ENCODE measurements around the gene CD2.

The CD2 gene

GRCh38 chr1:116710420-116711262, 43.6 kb upstream of the CD2 start:
- TF ChIP-seq CTCF (IDR thresholded peaks at IDR 0.05; ENCODE audit: low read depth, low read length) = no peak
- Histone ChIP-seq H3K27me3 (ENCODE audit: insufficient read depth, low read depth, severe bottlenecking) (no peaks in the 10 kb centered on the region), H3K9me3 (ENCODE audit: severe bottlenecking) (no peaks in the 10 kb centered on the region), H3K27ac (no peak overlapping the region), H3K4me3 (ENCODE audit: low read depth, low read length) (no peak overlapping the region), H3K36me3 (no peaks in the 10 kb centered on the region)
- DNase-seq = no peak

- no peak for TF ChIP-seq CTCF (IDR thresholded peaks at IDR 0.05; ENCODE audit: low read depth, low read length)
- DNase-seq = no peak
- H3K27ac ChIP-seq = no peak overlapping the region
Measured at GRCh38 chr1:116711263-116711840, 42.9 kb upstream of the CD2 start.

GRCh38 chr1:116712510-116712909, 41.7 kb upstream of the CD2 start:
- no peak overlapping the region for H3K27ac ChIP-seq
- H3K9me3 ChIP-seq (ENCODE audit: severe bottlenecking) = no peaks in the 10 kb centered on the region
- H3K4me3 ChIP-seq (ENCODE audit: low read depth, low read length) = no peak overlapping the region
- no peak for TF ChIP-seq CTCF (IDR thresholded peaks at IDR 0.05; ENCODE audit: low read depth, low read length)
- H3K36me3 ChIP-seq = no peaks in the 10 kb centered on the region
- H3K27me3 ChIP-seq (ENCODE audit: insufficient read depth, low read depth, severe bottlenecking) = no peaks in the 10 kb centered on the region
- no peak for DNase-seq

More at GRCh38 chr1:116711263-116711840, 42.9 kb upstream of the CD2 start:
- Histone ChIP-seq H3K9me3 (ENCODE audit: severe bottlenecking) (no peaks in the 10 kb centered on the region), H3K27me3 (ENCODE audit: insufficient read depth, low read depth, severe bottlenecking) (no peaks in the 10 kb centered on the region), H3K36me3 (no peaks in the 10 kb centered on the region), H3K4me3 (ENCODE audit: low read depth, low read length) (no peak overlapping the region)

GRCh38 chr1:116713474-116713873, 40.8 kb upstream of the CD2 start:
- H3K27ac ChIP-seq = no peak overlapping the region
- DNase-seq = no peak
- no peak for TF ChIP-seq CTCF (IDR thresholded peaks at IDR 0.05; ENCODE audit: low read depth, low read length)

GRCh38 chr1:116716391-116716790, 37.8 kb upstream of the CD2 start:
- Histone ChIP-seq H3K9me3 (ENCODE audit: severe bottlenecking) (no peaks in the 10 kb centered on the region), H3K27me3 (ENCODE audit: insufficient read depth, low read depth, severe bottlenecking) (no peaks in the 10 kb centered on the region), H3K36me3 (no peaks in the 10 kb centered on the region), H3K4me3 (ENCODE audit: low read depth, low read length) (no peak overlapping the region), H3K27ac (no peak overlapping the region)
- DNase-seq = no peak
- TF ChIP-seq CTCF (IDR thresholded peaks at IDR 0.05; ENCODE audit: low read depth, low read length) = no peak

More at GRCh38 chr1:116713474-116713873, 40.8 kb upstream of the CD2 start:
- Histone ChIP-seq H3K36me3 (no peaks in the 10 kb centered on the region), H3K9me3 (ENCODE audit: severe bottlenecking) (no peaks in the 10 kb centered on the region), H3K4me3 (ENCODE audit: low read depth, low read length) (no peak overlapping the region), H3K27me3 (ENCODE audit: insufficient read depth, low read depth, severe bottlenecking) (no peaks in the 10 kb centered on the region)

Measured in WERI-Rb-1 (cell line).